GM18858 (cell line): ENCODE measurements around the gene PLSCR3.
"Not testable (repeated sequence)": the region's sequence is repeated elsewhere in the genome, so short reads cannot be mapped to it uniquely, and the experiment has no call there.

Source experiments
- ATAC-seq: cut with Tn5 transposase; IDR thresholded peaks from one replicate; pipeline ENCODE4 v1.9.1; 2021; ENCODE audit not compliant: unreplicated experiment

Gene PLSCR3

DNA sequence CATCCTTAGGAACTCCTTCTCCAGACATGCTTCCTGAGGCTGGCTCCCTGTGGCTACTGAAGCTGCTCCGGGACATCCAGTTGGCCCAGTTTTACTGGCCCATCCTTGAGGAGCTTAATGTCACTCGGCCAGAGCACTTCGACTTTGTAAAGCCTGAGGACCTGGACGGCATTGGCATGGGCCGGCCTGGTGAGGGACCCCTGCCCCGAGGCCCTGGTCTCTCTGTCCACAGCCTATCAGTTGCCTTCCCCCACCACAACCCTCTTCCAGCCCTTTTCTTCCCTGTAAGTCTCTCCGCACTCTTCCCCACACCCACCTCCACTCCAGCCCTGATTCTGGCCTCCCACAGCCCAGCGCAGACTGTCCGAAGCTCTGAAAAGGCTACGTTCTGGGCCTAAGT lies 11.4 kb downstream of the PLSCR3 start:
- no peak for ATAC-seq

DNA sequence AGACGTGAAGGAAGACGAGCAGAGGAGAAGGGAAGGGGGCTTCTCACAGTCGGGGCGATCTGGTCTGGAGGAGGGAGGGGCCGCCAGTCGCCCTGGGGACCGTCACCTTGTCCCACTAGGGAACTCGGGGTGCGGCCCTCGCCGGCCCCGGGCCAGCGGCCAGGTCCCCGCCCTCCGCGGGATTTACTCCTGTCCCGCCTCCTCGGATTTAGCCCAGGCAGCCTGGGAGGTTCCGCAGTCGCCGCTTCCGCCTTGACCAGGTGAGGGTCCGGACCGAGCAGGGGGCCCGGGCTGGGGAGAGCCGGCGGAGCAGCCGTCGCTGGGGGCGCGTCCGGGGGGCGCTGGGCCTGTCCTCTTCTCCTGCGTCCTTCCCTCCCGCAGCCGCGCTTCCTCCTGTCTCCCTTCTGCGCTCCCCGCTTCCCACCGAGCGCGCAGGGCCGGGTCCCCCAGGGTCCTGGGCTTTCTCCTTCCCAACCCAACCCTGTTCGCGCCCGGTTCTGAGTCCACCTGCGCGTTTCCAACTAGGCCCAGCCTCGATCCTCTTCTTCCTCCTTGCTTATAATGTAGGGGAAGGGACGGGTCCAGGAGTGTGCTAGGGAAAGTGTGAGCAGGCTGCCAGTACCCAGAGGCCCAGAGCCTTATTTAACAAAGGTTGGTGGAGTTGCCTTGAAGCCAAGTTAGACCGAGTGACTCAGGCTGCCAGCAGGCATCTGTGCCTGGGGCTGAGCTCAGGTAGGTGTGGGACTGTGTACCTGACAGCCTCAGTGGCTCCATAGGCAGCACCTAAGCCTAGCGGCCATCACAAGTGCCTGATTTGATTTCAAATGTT lies 13.3 kb downstream of the PLSCR3 start, which contains the start of gene TNK1:
TSS of gene TNK1 (plus strand) at position 235 of the 829 bp plus-strand sequence. CDS start 1,838 bp downstream, outside the sequence.
- no peak for ATAC-seq

DNA sequence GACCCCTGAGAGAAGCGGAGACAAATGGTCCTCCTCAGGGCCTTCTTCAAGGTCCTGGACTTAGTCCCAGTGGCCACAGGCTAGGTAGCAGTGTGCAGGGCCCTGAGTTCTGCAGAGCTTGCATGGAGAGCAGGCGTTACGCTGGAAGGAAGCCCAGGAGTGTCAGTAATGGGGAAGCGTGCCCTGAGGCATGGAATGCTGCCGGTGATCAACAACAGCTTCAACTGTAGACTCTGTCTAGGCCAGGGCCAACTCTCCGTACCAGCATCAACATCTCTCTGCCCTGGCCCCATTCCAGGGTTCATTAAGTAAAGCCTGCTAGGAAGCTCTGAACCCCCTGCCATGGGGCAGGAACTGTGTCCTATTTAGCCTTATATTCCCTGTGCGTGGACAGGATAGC lies 14.0 kb downstream of the PLSCR3 start:
- ATAC-seq = no peak

DNA sequence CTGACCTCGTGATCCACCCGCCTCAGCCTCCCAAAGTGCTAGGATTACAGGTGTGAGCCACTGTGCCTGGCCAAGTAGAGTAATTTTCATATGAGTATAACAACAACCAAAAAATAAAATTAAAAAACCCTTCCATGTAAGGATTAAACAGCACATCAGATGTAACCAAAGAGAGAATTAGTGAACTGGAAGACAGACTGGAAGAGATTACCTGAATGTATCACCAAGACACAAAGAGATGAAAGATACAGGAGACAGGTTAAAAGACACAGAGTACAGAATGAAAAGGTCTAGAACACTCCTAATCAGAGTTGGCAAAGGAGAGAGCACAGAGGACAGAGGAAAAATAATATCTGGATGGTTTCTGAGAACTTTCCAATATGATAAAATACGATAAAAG lies 15.2 kb downstream of the PLSCR3 start:
- no peak for ATAC-seq

DNA sequence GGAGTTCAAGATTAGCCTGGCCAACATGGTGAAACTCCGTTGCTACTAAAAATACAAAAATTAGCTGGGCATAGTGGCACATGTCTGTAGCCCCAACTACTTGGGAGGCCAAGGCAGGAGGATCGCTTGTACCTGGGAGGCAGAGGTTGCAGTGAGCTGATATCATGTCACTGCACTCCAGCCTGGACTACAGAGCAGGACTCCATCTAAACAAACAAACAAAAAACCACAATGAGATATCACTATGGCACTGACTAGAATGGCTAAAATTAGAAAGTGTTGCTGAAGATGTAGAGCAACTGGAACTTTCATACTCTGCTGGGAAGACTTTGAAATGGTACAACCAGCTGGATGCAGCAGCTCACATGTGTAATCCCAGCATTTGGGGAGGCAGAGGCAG lies 20.0 kb downstream of the PLSCR3 start:
- no peak for ATAC-seq

DNA sequence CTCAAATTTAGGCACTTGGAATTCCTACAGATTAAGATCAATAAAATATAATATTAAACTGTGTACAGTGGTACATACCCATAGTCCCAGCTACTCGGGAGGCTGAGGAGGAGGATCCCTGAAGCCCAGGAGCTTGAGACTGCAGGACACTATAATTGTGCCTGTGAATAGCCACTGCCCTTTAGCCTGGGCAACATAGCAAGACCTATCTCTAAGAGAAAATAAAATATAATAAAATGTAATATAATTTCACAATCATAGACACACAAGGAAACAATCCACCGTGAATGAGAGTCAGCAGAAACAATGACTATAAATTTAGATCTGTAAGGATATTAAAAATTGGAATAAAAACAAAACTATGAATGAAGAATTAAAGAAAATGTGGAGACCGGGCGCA lies 23.5 kb downstream of the PLSCR3 start:
- ATAC-seq = no peak

DNA sequence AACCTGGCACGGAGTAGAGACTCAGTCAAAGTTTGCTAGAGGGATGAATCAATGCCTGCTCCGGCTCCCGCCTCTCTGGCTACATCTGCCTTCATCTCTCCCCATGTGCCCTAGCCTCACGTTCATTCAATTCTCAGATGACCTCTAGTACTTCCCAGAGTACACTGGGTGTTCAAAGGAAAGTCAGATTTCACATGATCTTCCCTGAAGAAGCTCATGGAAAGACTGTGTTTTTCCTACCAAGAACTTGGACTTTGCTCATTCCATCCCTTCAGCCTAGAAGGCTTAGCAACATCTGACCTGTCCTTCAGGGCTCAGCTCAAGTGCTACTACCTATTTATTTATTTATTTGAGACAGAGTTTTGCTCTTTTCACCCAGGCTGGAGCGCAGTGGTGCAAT lies 24.5 kb downstream of the PLSCR3 start:
- no peak for ATAC-seq

DNA sequence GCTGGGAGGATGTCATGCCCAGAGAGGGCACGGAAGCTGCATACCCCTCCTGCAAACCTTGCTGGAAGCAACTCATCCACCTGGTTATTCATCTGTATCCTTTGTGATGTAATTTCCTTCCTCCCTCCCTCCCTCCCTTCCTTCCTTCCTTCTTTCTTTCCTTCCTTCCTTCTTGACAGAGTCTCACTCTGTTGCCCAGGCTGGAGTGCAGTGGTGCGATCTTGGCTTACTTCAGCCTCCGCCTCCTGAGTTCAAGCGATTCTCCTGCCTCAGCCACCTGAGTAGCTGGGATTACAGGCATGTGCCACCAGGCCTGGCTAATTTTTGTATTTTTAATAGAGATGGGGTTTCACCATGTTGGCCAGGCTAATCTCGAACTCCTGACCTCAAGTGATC lies 25.7 kb downstream of the PLSCR3 start:
- not testable (repeated sequence) for ATAC-seq

DNA sequence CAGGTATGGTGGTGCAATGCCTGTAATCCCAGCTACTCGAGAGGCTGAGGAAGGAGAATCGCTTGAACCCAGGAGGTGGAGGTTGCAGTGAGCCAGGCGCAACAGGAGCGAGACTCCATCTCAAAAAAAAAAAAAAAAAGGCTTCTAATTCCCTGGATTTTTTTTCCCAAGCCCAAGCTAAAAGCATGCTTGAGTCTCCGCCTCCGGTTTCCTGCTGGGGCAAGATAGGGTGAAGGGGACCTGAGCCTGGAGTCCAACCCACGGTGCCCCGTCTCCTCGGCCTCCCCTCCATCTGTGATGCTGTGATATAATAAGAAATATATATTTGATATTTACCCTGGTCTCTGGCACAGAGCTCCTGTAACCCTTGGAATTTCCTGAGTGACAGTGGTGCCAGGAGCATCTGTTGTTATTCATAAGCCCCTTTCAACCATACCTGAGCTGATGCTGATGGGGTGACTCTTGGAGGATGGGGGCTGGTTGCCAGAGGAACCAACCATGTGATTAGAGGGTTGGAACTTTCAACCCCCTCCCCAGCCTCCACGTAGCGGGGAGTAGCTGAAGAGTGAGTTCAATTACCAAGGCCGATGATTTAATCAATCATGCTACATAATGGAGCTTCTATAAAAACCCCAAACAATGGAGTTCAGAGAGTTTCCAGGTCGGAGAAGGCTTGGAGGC lies 26.3 kb downstream of the PLSCR3 start:
- ATAC-seq = no peak

DNA sequence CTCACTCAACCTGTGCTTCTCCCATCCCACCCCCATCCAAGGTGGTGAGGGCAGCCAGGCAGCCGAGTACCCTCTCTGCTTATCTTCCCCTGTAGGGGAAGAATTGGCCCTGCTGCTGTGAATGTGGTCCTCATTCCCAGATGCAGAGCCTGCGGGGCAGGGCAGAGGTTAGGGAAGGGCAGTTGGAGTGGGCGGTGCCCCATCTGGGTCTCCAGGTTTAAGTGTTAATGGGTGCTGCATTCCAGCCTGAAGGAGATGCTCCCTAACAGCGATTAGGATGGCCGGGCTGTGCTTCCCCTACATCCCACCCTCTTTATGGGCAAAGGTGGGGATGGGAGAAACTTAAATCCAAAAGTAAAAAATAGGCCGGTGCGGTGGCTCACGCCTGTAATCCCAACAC lies 27.2 kb downstream of the PLSCR3 start:
- no peak for ATAC-seq

DNA sequence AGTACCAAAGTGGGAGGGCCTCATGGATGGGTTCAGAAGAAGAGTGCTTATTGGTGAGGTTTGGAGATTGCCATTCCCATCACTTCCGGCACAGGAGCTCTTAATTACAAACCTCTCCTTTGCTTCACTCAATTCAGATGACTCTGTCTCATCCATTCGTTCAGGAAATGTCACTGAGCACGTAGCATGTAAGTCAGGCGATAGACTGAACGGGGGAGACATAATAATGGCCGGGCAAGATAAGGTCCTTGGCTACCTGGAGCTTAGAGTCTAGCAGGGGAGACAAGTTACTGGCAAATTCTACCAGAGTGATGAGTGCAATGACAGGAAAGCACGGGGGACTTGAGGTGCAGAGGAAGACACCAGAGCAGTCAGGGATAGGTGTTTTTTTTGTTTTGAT lies 28.4 kb downstream of the PLSCR3 start:
- ATAC-seq = not testable (repeated sequence)

DNA sequence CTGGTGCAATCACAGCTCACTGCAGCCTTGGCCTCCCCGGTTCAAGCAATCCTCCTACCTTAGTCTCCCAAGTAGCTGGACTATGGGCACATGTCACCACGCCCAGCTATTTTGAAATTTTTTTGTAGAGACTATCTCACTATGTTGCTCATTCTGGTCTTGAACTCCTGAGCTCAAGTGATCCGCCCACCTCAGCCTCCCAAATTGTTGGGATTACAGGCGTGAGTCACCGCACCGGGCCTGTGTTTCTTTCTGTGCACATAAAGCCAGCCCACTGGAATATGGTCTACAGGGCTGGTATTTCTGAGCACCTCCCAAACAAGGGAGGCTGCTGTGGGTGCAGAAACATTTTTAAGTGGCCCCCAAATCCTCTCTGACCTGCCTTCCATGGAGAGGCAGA lies 31.0 kb downstream of the PLSCR3 start:
- ATAC-seq = no peak

DNA sequence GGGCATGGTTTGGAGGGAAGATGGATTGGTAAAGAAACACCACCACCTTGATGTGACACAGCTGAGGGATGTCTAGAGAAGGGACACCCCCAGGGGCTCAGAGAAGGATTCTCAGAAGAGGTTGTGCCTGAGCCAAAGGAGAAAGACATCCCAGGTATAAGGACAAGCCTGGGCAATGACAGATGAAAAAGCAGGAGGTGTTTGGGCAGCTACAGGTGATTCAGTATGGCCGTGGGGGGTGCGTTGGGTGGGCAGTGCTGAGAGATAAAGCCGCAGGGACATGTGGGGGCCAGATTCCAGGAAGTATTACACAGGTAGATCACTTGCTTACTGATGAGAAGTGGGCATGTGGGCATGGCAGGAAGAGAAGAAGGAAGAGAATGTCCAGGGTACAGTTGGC lies 32.4 kb downstream of the PLSCR3 start:
- no peak for ATAC-seq

DNA sequence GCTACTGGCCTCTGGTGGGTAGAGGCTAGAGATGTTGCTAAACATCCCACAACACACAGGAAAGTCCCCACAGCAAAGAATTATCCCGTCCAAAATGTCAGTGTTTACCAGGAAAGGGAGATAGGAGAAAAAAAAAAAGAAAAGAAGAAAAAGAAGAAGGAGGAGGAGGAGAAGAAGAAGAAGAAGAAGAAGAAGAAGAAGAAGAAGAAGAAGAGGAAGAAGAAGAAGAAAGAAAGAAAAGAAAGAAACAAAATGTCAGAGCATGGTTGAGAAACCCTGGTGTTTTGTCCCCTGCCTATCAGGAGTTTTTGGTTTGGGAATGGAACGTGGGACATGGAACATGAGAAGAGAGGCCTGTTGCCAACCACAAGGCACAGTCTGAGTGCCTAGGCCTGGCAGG lies 36.9 kb downstream of the PLSCR3 start:
- no peak for ATAC-seq

DNA sequence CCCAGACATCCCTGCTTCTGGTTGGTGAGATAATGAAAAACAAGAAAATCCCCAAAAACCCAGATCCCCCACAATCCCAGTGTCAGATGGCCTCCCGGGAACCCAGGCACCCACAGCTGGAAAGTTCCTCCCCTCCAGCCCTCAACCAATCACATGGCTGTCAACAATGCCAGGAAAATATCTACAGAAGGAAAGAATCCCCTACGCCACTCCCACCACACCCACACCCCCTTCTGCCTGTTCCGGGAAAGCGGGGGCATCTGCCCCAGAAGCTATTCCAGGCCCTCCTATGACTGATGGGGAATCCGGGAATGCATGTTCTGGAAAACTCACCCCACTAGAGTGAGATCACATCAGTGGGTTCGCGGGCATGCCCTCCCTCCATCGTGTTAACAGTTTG lies 37.6 kb downstream of the PLSCR3 start:
- ATAC-seq = no peak

DNA sequence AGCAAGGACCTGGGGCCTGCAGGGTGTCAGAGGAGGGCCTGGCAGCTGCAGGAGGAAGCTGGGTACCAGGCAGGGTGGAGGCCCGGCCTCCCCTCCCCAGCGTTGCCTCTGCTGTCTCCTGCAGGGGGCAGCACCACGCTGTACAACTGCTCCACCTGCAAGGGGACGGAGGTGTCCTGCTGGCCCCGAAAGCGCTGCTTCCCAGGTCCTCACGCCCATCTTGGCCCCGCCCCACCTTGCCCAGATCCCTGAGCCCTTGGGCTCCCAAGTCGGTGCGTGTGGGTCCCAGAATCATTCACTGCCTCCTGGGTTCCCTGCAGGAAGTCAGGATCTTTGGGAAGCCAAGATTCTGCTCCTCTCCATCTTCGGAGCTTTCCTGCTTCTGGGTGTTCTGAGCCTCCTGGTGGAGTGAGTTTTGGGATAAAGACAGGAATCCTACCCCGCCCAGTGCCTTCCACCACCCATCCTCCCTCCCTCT lies 38.2 kb downstream of the PLSCR3 start:
- no peak for ATAC-seq

DNA sequence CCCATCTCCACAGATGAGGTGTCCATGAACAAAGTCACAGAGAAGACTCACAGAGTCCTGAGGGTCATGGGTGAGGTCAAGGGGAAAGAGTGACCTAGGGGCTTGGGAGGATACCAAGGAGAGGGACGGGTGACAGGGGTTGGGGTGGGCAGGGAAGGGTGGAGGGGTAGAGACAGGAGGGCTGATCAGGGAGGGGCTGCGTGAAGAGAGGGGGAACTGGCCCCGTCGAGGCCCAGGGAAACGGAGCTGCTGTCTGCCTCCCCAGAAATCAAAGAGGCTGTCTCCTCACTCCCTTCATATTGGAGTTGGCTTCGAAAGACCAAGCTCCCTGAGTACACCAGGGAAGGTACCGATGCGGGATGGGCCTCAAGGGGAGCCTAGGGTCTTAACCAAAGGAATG lies 38.8 kb downstream of the PLSCR3 start:
- no peak for ATAC-seq

DNA sequence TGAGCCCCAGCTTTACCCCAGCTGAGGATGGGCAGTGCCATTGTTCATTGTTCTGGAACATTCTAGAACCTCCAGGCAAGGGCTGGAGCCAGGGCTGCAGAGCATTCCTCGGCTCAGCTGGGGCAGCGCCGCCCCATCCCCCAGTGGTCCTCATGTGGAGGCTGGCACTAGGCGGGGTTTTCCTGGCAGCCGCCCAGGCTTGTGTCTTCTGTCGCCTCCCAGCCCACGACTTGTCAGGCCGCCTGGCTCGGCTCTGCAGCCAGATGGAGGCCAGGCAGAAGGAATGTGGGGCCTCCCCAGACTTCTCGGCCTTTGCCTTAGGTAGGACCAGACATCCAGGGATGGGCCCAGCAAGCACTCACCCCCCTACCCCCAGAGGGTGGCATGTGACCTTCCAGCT lies 39.3 kb downstream of the PLSCR3 start, which contains the start of gene TMEM95:
TSS of gene TMEM95 (plus strand) at position 104 of the 400 bp plus-strand sequence. CDS start at position 153, 49 bp downstream.
- no peak for ATAC-seq

DNA sequence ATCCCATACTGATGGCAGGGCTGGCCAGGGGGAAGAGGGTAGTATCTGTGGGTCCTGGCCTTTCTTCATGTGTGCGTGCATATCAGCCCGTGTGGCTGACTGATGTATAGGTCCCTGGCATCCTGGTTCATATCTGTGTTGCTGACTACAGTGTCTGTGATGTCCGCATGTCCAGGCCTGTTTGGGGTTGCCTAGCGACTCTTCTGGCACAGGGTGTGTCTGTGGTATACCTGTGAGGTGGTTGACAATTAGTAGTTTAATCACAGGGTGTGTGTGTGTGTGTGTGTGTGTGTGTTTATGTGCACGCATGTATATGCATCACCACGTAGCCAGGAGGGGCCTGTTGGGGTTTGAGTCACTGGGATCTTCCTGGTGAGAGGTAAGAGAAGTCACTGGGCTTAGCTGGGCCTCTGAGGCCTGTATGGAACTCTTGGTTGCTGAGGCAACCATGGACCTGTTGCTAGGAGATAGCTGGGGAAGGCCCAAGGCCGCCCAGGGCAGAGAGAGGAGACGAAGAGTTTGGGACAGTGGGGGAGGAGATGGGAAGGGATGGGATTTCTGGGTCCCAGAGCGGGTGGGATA lies 40.0 kb downstream of the PLSCR3 start:
- ATAC-seq = no peak

DNA sequence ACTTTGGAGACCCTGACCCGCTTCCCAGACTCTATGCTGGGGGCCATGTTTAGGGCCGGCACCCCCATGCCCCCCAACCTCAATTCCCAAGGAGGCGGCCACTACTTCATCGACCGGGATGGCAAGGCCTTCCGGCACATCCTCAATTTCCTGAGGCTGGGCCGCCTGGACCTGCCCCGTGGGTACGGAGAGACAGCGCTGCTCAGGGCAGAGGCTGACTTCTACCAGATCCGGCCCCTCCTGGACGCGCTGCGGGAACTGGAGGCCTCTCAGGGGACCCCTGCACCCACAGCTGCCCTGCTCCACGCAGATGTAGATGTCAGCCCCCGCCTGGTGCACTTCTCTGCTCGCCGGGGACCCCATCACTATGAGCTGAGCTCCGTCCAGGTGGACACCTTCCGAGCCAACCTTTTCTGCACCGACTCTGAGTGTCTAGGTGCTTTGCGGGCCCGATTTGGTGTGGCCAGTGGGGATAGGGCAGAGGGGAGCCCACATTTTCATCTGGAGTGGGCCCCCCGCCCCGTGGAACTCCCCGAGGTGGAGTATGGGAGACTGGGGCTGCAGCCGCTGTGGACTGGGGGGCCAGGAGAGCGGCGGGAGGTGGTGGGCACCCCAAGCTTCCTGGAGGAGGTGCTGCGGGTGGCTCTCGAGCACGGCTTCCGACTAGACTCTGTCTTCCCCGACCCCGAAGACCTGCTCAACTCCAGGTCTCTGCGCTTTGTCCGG lies 41.3 kb downstream of the PLSCR3 start:
- no peak for ATAC-seq

DNA sequence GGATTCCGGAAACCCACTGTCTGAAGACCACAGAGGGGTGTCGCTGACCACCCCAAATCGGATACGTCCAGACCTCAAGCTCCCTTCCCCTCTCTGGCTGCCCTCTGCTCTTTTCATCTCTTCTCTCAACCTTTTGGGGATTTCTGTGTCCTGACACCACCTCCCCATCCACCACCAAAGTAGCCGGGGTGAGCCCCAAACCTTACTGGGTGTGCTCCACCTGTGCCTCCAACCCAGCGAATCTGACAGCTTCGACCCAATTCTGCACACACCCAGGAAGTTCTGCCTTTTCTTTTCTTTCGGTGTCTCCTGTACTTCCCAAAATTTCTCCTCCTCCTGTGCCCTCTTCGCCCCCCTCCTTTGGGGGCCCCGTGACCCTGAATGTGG lies 41.8 kb downstream of the PLSCR3 start:
- ATAC-seq = no peak
